Measurements from ENCODE around the gene MRPL16.
"Not testable (repeated sequence)": the region's sequence is repeated elsewhere in the genome, so short reads cannot be mapped to it uniquely, and the experiment has no call there.

The MRPL16 gene

GRCh38 chr11:59810189-59810910, at the start of gene MRPL16:
Gene MRPL16, minus strand, starts transcription at chr11:59810778. Its CDS starts 120 bp downstream, at chr11:59810658.
- peak; percentile 73 for DNase-seq (ENCODE audit: low spot score)

- no peak for DNase-seq (ENCODE audit: low spot score)
Observed at GRCh38 chr11:59859673-59860072, 49.1 kb upstream of the MRPL16 start.

- no peak for DNase-seq (ENCODE audit: low spot score)
Observed at GRCh38 chr11:59857439-59858434, 47.2 kb upstream of the MRPL16 start.

GRCh38 chr11:59854871-59855270, 44.3 kb upstream of the MRPL16 start:
- no peak for DNase-seq (ENCODE audit: low spot score)

- DNase-seq (ENCODE audit: low spot score), result not testable (repeated sequence)
Observed at GRCh38 chr11:59851416-59851815, 40.8 kb upstream of the MRPL16 start.

GRCh38 chr11:59849551-59849950, 39.0 kb upstream of the MRPL16 start:
- DNase-seq (ENCODE audit: low spot score), result not testable (repeated sequence)

- no peak for DNase-seq (ENCODE audit: low spot score)
Observed at GRCh38 chr11:59849129-59849528, 38.6 kb upstream of the MRPL16 start.

- DNase-seq (ENCODE audit: low spot score), result not testable (repeated sequence)
Observed at GRCh38 chr11:59848439-59848838, 37.9 kb upstream of the MRPL16 start.

GRCh38 chr11:59847626-59848025, 37.0 kb upstream of the MRPL16 start:
- DNase-seq (ENCODE audit: low spot score), result no peak

GRCh38 chr11:59846556-59846955, 36.0 kb upstream of the MRPL16 start:
- DNase-seq (ENCODE audit: low spot score), result no peak

- no peak for DNase-seq (ENCODE audit: low spot score)
Observed at GRCh38 chr11:59845399-59845798, 34.8 kb upstream of the MRPL16 start, which contains the start of gene CBLIF. Gene CBLIF, minus strand, starts transcription at chr11:59845499. Its CDS starts 46 bp downstream, at chr11:59845453.

GRCh38 chr11:59842316-59842715, 31.7 kb upstream of the MRPL16 start:
- no peak for DNase-seq (ENCODE audit: low spot score)

- no peak for DNase-seq (ENCODE audit: low spot score)
Observed at GRCh38 chr11:59841514-59841913, 30.9 kb upstream of the MRPL16 start.

- no peak for DNase-seq (ENCODE audit: low spot score)
Observed at GRCh38 chr11:59839615-59840014, 29.0 kb upstream of the MRPL16 start.

GRCh38 chr11:59833602-59834001, 23.0 kb upstream of the MRPL16 start:
- DNase-seq (ENCODE audit: low spot score), result no peak

- DNase-seq (ENCODE audit: low spot score), result no peak
Observed at GRCh38 chr11:59829358-59829757, 18.8 kb upstream of the MRPL16 start.

- DNase-seq (ENCODE audit: low spot score), result peak; percentile 32
Observed at GRCh38 chr11:59822989-59823566, 12.5 kb upstream of the MRPL16 start.

GRCh38 chr11:59818572-59818971, 8.0 kb upstream of the MRPL16 start:
- DNase-seq (ENCODE audit: low spot score), result no peak

GRCh38 chr11:59816434-59816833, 5.9 kb upstream of the MRPL16 start:
- DNase-seq (ENCODE audit: low spot score), result not testable (repeated sequence)

- no peak for DNase-seq (ENCODE audit: low spot score)
Observed at GRCh38 chr11:59815754-59816153, 5.2 kb upstream of the MRPL16 start.

GRCh38 chr11:59814021-59814420, 3.4 kb upstream of the MRPL16 start:
- no peak for DNase-seq (ENCODE audit: low spot score)

GRCh38 chr11:59813364-59813763, 2.8 kb upstream of the MRPL16 start:
- DNase-seq (ENCODE audit: low spot score), result no peak

All from HuH-7.5 (cell line).